Activated CD8-positive, alpha-beta memory T cell treated with anti-CD3 and anti-CD28 coated beads for 36 hours (primary cell): Measurements from ENCODE around the gene PRR30. TPM values are rescaled to one million over a fixed set of nuclear protein-coding genes. Genes with fewer than 3 reads are reported as not detected.
"Not testable (repeated sequence)": the region's sequence is repeated elsewhere in the genome, so short reads cannot be mapped to it uniquely, and the experiment has no call there.

ENCODE experiments used
- CTCF ChIA-PET: fragments of 350-600 bp; sonication (Branson Sonifier 250); formaldehyde crosslinking; loops from one replicate; lab custom pipeline; 2021; ENCODE audit warnings: antibody characterized with exemption; lab: Charles Lee
- POLR2A ChIA-PET: fragments of 350-600 bp; sonication (Branson Sonifier 250); formaldehyde crosslinking; loops from one replicate; lab custom pipeline; 2021; ENCODE audit warnings: antibody characterized with exemption; lab: Charles Lee
- total RNA-seq, 2 experiments: library from RNA; stranded (reverse); gene quantifications; one replicate each; pipeline ENCODE4 v1.2.3, GENCODE V29; 2021

Gene PRR30
- total RNA-seq, 2 experiments from 2014 or later = not detected

DNA sequence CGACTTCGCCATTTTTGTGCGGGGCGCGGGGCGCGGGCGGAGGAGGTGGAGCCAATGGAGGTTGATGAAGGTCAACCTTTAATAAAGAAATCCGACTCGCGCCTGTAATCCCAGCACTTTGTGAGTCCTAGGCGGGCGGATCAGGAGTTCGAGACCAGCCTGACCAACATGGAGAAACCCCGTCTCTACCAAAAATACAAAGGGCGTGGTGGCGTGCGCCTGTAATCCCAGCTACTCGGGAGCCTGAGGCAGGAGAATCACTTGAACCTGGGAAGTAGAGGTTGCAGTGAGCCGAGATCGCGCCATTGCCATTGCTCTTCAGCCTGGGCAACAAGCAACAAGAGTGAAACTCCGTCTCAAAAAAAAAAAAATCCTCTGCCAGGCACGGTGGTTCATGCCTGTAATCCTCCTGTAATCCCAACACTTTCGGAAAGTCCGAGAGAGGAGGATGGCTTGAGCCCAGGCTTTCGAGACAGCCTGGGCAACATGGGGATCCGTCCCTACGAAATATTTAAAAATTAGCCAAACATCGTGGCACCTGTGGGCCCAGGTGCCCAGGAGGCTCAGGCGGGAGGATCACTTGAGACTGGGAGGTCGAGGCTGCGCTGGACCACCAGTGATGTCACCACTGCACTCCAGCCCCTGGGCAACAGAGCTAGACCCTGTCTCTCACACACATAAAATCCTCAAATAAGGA is 4.3 kb downstream of the PRR30 start:
- POLR2A ChIA-PET = interaction anchor here (0.7 to 2.5 kb wide), 3 partner anchors 12 to 85 kb away, joined by 3 to 11 read pairs (median 4); partner anchors contain the start of genes ABHD1 and SLC5A6

DNA sequence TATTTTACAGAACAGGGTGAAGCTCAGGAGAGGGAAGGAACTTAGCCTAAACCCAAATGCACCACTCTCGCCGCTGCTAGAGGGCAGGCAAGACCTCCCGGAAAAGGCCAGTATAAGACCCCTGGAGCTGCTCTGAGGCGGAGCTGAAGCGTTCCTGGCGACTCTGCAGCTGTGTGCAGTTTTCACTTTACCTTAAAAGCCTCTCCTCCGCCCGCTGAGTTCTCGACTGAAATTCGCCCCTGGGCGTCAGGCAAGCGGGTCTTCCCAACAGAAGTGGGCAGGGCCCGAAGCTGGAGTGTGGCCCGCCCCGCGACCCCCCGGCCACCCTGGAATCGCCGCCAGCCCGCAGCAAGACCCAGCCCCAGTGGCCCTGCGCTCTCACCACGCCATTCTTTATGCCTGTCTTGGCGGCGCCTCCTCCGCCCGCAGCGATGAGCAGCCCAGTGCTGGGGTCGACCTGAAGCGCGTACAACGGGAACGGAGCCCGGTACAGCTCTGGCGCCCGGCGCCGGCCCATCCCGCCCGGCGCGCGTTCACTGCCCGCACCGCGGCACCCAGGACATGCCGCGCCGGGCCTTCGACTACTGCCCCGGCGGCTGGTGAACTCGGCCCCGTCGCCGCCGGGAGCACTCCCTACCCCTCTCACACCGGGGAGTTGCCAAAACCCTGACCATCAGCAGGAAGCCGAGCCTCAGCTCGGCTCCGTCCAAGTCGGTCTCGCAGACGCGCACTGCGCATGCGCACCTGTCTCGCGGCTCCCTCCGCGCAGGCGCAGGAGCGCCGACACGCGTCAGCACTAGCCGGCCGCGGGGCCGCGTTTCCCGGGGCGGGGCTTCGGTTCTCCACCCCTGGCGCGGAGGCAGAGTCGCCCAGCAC is 5.1 kb downstream of the PRR30 start, which contains the start of gene PREB:
PREB (minus strand) TSS at position 732 of the 876 bp plus-strand sequence; CDS start at position 517, 215 bp downstream.
- ChIA-PET CTCF (interaction anchor here (0.6 to 3.6 kb wide), 10 partner anchors 8 to 205 kb away, joined by 3 to 21 read pairs (median 3); partner anchors contain the start of genes ABHD1, AGBL5, KHK and OST4), POLR2A (interaction anchor here (0.7 to 2.5 kb wide), 4 partner anchors 11 to 84 kb away, joined by 3 to 11 read pairs (median 4); partner anchors contain the start of genes ABHD1, AGBL5 and SLC5A6)

More for the DNA sequence above, 4.3 kb downstream of the PRR30 start:
- CTCF ChIA-PET = interaction anchor here (0.6 to 3.6 kb wide), 4 partner anchors 11 to 205 kb away, joined by 3 to 21 read pairs (median 3); partner anchors contain the start of genes ABHD1 and OST4

DNA sequence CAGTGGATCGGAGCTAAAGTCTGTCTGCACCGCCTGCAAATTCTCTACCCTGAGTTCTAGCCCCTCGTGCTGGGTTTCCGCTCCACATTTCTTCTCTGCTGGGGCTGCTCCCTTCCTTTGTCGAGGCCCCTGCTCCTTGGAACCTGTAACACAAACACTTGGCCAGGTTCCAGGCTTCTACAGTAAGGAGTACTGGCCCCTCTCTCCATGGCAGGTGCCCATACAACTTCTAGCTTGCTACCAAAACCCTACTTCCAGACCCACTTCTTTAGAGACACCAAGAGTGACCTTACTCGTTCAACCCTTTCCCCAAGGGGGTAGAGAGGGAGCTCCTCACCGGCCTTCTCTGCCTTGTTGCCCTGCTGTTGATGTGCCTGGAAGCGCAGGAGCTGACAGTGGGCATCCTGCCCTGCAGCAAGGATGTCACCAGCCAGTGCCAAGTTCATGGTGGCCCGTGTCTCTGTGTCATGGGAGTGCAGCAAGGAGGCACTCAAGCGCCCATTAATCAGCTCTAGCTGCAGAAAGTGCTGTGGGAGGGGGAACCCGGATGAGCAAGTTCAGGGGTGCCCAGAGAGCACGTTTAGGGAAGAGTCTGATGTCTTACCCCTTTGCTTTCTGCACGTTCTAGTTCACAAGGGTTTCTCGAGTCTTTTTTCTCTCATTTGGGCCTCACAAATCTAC is 5.9 kb downstream of the PRR30 start:
- ChIA-PET CTCF (interaction anchor here (0.6 to 3.6 kb wide), 9 partner anchors 9 to 170 kb away, joined by 3 to 21 read pairs (median 3); partner anchors contain the start of genes ABHD1, AGBL5, KHK and OST4), POLR2A (interaction anchor here (0.7 to 2.5 kb wide), 4 partner anchors 10 to 83 kb away, joined by 3 to 11 read pairs (median 4); partner anchors contain the start of genes ABHD1, AGBL5 and OST4)

DNA sequence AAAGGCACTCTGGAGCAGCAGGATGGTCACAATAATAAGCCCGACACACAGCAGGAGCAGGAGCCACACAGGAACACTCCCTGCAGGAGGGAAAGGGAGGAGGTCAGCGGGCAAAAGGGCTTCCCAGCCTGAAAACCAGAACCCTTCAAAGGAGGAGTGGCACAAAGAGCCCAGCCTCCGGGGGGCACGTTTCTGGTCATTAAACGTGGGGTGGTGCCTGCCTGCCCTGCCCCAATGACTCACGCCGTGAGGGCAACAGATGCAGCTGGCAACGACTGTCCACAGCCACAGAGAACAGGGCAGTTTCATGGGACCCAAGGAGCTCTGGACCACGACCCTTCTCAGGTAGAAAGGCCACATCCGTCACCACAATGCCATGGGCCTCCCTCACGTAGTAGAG is 7.8 kb downstream of the PRR30 start:
- ChIA-PET POLR2A (no interaction called here), CTCF (interaction anchor here (0.5 to 3.6 kb wide), 2 partner anchors 8 to 264 kb away, joined by 4 to 21 read pairs; partner anchors contain the start of gene ABHD1)

DNA sequence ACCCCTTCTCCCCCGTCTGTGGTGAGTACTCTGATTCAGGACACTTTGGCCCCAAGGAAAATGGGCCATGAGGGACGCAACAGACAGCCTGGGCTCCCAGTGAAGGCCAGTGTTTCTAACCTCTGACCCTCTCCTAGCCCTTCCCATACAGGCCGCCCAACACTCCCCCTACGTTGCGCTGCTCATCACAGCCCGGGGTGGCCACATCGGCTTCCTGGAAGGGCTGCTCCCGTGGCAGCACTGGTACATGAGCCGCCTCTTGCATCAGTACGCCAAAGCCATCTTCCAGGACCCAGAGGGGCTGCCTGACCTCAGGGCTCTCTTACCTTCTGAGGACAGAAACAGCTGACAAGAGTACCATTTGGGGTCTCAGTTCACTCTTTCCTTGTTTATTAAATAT is 8.8 kb downstream of the PRR30 start:
- CTCF ChIA-PET = interaction anchor here (0.6 kb wide), 1 partner anchor 30 kb away, joined by 3 read pairs; no protein-coding TSS in a partner anchor
- POLR2A ChIA-PET = no interaction called here

DNA sequence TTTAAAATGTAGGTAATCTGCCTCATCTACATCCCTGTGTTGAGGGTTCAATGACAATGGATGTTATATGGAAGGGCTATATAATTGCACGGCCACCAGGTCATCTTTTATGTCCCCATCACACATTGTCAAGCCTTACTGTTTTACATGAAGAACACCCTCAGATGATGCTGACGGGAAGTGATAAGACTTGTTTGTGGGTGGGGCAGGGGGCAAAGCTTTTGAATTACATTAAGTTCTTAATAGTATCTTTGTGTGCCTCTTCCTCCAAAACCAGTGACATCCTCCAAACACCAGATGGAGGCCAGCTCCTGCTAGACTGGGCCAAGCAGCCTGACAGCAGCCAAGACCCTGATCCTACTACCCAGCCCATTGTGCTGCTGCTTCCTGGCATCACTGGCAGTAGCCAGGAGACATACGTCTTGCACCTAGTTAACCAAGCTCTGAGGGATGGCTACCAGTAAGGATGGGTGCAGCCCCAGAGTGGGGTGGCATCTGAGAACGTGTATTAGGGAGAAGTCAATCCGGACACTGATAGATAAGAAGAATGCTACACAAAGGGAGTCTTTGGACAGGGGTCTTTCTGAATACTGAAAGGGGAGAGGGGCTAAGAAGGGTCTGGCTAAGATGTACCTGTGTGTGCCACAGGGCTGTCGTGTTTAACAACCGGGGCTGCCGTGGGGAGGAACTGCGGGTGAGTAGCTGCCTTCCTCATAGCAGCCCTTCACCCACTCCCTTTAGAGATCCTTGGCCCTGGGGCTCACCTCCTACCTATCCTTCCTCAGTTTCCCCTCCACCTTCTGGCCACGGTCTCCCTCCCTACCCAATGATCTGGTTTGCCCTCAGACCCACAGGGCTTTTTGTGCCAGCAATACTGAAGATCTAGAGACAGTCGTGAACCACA is 10.3 kb downstream of the PRR30 start:
- ChIA-PET CTCF (no interaction called here), POLR2A (no interaction called here)

DNA sequence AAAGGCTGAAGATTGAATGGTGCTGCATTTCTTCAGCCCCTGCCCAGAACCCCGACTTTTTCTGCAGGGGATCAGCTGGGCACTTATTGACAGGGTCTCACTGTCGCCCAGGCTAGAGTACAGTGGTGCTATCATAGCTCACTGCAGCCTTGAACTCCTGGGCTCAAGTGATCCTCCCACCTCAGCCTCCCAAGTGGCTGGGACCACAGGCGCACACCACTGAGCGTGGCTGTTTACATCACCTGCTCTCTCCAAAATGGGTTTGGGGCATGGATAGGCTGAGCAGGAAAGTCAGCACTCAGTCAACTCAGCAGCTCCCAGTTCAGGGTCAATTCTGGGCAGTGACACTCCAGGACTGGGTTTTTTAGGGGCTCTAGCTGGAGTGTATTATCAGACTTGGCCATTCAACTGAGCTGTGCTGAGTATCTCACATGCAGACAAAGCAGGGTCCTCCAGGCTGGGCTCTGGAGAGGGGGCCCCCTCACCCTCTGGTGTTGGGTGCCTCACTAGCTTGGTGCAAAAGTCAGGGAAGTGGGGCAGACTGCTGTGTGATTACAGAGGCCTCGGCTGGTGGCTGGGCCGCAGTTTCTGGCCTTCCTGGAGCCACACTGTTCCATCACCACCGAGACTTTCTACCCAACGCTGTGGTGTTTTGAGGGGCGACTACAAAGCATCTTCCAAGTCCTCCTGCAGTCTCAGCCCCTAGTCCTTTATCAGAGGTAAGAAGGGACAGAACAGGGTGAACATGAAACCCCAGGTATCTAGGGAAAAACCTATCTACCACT is 11.1 kb downstream of the PRR30 start:
- ChIA-PET CTCF (no interaction called here), POLR2A (no interaction called here)

DNA sequence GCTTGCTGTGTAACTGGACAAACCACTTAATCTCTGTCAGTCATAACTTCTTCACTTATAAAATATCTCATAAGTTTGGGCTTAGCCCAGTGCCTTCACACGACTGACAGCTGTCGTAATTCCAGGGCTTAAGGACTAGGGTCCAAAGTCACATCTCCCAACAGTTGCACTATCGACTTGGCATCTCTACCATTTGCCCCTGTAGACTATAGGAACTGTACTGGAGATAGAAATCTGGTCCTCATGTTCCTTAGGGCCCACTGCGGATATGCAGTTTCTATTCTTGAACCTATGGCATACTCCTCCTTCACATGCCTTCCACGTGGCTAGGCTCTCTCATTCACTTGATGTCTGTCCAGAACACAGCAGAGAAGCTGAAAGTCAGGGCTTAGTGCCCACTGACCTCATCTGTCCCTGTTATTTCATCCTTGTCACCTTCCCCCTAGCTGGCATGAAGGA is 12.9 kb downstream of the PRR30 start:
- CTCF ChIA-PET = interaction anchor here (0.7 to 1.0 kb wide), 2 partner anchors 24 to 243 kb away, joined by 3 read pairs; no protein-coding TSS in a partner anchor
- POLR2A ChIA-PET = no interaction called here

DNA sequence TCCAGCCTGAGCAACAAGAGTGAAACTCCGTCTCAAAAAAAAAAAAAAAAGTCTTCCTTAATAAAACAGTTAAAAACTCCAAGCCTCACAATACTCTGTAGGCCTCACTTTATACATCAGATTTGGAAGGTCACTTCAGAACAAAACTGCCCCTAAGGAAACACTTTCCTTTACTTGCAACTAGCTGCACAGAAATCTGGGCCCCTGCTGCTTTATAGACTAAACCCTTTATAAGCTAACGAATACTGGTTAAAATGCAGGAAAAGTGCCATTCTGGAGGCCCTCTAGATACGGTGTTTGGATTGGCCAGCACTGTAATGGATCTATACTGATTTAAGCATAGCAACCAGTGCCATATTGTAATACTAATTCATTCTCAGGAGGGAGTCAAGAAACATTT is 14.1 kb downstream of the PRR30 start:
- POLR2A ChIA-PET = no interaction called here

DNA sequence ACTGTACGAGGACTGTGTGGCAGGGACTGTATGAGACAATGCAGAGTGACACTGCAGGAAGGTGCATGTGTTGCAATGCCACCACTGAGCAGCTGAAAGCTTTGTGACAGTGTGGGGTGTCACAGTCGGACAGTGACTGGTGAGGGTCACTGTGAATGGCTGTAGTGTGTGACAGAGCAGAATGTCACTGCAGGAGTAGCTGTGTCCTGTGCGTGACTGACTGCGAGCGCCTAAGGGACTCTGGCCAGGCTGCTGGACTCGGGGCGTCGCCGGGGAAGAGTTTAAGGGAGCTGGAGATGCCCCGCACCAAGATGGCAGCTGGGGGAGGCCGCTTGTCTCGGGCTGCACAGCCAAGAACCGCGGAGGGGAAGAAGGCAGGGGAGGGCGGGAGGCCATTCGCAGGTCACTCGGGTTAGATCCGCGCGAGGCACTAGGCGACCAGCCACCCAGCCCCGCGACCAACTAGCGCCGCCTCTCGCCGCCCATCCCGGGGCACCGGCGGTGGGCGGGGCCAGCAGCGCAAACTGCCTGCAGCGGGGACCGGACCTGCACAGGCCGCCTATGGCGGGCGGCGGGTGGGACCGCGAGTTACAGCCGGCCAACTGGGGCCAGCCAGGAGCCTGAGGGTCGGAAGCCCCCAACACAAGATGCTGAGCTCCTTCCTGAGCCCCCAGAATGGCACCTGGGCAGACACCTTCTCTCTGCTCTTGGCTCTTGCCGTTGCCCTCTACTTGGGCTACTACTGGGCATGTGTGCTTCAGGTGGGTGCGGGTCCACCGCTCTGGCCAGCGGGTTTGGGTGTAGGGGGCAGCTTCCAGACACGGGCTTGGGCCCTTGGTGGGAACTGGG is 15.7 kb downstream of the PRR30 start, which contains the start of gene ABHD1:
ABHD1 (plus strand) TSS at position 514 of the 849 bp plus-strand sequence; CDS start at position 648, 134 bp downstream.
- ChIA-PET POLR2A (interaction anchor here (0.6 to 1.9 kb wide), 3 partner anchors 10 to 596 kb away, joined by 3 to 11 read pairs (median 3); partner anchors contain the start of gene PREB), CTCF (interaction anchor here (0.5 to 3.4 kb wide), 6 partner anchors 8 to 303 kb away, joined by 3 to 21 read pairs (median 4); partner anchors contain the start of gene PREB)

More for the DNA sequence above, 14.1 kb downstream of the PRR30 start:
- CTCF ChIA-PET = interaction anchor here (1.2 to 3.4 kb wide), 3 partner anchors 8 to 28 kb away, joined by 4 to 21 read pairs (median 4); partner anchors contain the start of gene PREB

DNA sequence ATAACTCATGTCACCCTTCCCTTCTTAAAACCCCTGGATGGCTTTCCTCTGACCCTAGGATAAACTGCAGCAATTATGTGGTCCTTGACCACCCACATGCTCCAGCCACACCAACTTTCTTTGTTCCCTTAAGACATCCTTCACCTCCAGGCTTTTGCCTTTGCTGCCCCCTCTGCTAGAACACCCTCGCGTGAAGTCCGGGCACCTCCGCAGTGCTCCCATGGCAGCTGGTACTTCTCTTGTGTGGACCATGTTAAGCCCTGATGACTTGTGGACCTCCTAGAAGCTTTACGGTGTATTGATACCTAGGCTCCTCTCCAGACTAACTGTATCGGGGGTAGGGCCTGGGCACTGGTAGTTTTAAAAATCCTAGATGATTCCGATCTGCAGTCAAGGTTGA is 16.4 kb downstream of the PRR30 start:
- ChIA-PET POLR2A (interaction anchor here (1.9 kb wide), 1 partner anchor 11 kb away, joined by 11 read pairs; the partner anchor contains the start of gene PREB), CTCF (interaction anchor here (1.1 to 3.4 kb wide), 2 partner anchors 10 to 12 kb away, joined by 3 to 21 read pairs; partner anchors contain the start of gene PREB)

DNA sequence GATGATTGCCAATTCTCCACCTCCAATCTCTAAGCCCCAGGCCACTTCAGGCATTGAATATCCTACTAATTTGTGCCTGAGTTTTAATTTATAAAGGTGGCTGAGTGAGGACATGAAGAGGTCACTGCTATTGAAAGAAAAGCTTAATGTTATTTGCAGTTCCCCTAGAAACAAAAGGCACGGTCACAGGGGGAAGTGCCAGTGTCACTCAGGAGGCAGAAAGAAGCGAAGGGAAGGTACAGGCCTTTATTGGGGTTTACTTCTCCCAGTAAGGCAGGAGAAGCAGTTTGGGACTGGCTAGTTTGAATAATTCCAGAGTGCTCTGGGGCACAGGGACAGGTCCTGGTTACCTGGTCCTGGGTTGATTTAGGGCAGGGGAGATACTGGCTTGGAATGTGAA is 17.3 kb downstream of the PRR30 start:
- ChIA-PET POLR2A (no interaction called here), CTCF (interaction anchor here (3.4 kb wide), 1 partner anchor 11 kb away, joined by 21 read pairs; the partner anchor contains the start of gene PREB)

DNA sequence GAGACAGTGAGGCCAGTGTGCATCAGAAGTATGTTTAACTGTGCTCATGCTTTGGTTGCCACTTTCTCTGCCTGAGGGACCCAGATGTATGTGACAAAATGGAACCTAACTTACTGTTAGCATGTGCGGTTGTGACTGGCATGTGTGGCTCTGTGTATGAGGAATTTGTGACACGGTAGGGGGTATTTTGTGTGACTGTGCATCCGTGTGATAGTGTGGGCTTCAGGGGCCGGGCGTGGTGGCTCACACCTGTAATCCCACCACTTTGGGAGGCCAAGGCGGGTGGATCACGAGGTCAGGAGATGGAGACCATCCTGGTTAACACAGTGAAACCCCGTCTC is 19.9 kb downstream of the PRR30 start:
- POLR2A ChIA-PET, CTCF ChIA-PET: not testable (repeated sequence)

DNA sequence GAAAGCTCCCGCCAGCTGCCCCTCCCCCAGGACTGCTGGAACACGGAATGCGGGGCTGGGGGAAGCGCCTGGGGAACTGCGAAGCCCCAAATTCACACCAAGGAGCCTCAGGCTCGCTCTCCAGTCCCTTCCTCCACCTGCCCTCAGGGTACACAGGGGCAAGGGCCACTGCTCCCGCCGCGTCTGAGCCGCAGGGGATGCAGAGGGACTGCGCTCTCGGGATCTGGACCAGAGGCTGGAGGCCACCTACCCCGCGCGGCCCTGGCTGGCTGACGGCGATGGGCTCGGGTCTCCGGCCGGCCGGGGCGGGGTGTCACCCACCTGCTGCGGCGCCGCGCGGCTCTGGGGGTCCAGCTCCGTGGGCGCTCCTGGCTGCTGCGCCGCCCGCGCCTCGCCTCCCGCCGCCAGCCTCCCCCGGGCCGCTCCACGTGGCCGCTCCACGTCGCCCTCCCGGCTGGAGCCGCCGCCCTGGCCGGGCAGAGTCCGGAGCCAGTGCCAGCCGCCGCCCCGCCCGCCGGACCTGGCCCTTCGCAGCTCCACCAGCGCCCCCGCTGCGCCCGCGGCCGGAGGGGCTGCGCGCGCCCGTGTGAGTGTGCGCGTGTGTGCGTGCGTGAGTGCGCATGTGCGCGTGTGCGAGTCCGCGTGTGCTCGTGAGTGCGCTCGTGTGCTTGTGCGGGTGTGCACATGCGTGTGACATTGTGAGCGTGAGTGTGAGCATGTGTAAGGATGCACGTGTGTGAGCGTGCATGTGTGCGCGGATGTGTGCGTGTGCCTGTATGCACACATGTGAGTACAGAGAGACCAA is 20.5 kb downstream of the PRR30 start, which contains the start of gene CGREF1:
CGREF1 (minus strand) TSS at position 604 of the 805 bp plus-strand sequence. CDS start 14,762 bp downstream, outside the sequence.
- ChIA-PET CTCF (interaction anchor here (0.6 to 1.3 kb wide), 2 partner anchors 15 to 146 kb away, joined by 3 to 5 read pairs; partner anchors contain the start of gene PREB), POLR2A (interaction anchor here (0.6 to 0.7 kb wide), 2 partner anchors 161 to 295 kb away, joined by 3 to 5 read pairs; no protein-coding TSS in a partner anchor)
